Smooth muscle cell (in vitro differentiated cells): Measurements from ENCODE around the gene PKD1L1. TPM values are rescaled to one million over a fixed set of nuclear protein-coding genes. Genes with fewer than 3 reads are reported as not detected.
A peak's percentile ranks its signal among the peaks of the same experiment; 100 is the strongest.

ENCODE experiments used
- DNase-seq: peaks from one replicate; lab custom pipeline; 2025; ENCODE audit not compliant: unreplicated experiment; lab: John Stamatoyannopoulos, UW
- H2AFZ ChIP-seq: fragments of 200-600 bp; sonication (generic); 2 replicates; pipeline ENCODE4 v1.6.0; 2016; ENCODE audit warnings: antibody characterized with exemption, low read depth, mild to moderate bottlenecking
- H3F3A ChIP-seq: fragments of 200-600 bp; sonication (generic); 2 replicates; pipeline ENCODE4 v1.6.0; 2017; ENCODE audit warnings: antibody characterized with exemption, low read depth
- H3K27ac ChIP-seq: fragments of 200-600 bp; sonication (generic); 2 replicates; pipeline ENCODE4 v1.5.1; 2016; ENCODE audit warnings: low read depth, mild to moderate bottlenecking
- H3K27me3 ChIP-seq: fragments of 200-600 bp; sonication (generic); 2 replicates; pipeline ENCODE4 v1.6.1; 2016; ENCODE audit warnings: low read depth, mild to moderate bottlenecking
- H3K36me3 ChIP-seq: fragments of 200-600 bp; sonication (generic); 2 replicates; pipeline ENCODE4 v1.5.1; 2016; ENCODE audit warnings: low read depth
- H3K4me1 ChIP-seq: fragments of 200-600 bp; sonication (generic); 2 replicates; pipeline ENCODE4 v1.5.1; 2016; ENCODE audit warnings: low read depth
- H3K4me2 ChIP-seq: fragments of 200-600 bp; sonication (generic); 2 replicates; pipeline ENCODE4 v1.6.0; 2016; ENCODE audit warnings: mild to moderate bottlenecking
- H3K4me3 ChIP-seq: fragments of 200-600 bp; sonication (generic); 2 replicates; pipeline ENCODE4 v1.5.1; 2016; ENCODE audit warnings: mild to moderate bottlenecking
- H3K79me2 ChIP-seq: fragments of 200-600 bp; sonication (generic); 2 replicates; pipeline ENCODE4 v1.6.0; 2016; ENCODE audit warnings: low read depth, mild to moderate bottlenecking
- H3K9ac ChIP-seq: fragments of 200-600 bp; sonication (generic); 2 replicates; pipeline ENCODE4 v1.6.0; 2016; ENCODE audit warnings: low read depth
- H3K9me3 ChIP-seq: fragments of 200-600 bp; sonication (generic); replicated peaks from 2 replicates; pipeline ENCODE4 v1.5.1; 2016; ENCODE audit warnings: low read depth
- H4K20me1 ChIP-seq: fragments of 200-600 bp; sonication (generic); 2 replicates; pipeline ENCODE4 v1.6.0; 2016; ENCODE audit warnings: low read depth
- CTCF ChIP-seq: fragments of 200-600 bp; sonication (generic); IDR thresholded peaks from 2 replicates; pipeline ENCODE4 v1.5.1; 2017; ENCODE audit warnings: borderline replicate concordance, mild to moderate bottlenecking, antibody characterized with exemption; ENCODE audit not compliant: insufficient read depth, poor library complexity, severe bottlenecking
- WGBS: methylation state at CpG from one replicate; pipeline ENCODE4 v1.1.7; 2016; ENCODE audit warnings: low lambda C conversion rate; 5-methylcytosine and 5-hydroxymethylcytosine counted together
- polyA plus RNA-seq: library from polyadenylated mRNA; unstranded; fragments of >200 nt; fragmentation: Nextera tagmentation; extraction: Ambion mirVana; gene quantifications from 2 replicates; pipeline ENCODE4 v1.2.1, GENCODE V29; 2016
- total RNA-seq: library from RNA; depleted of rRNA; stranded (reverse); fragments of >200 nt; gene quantifications from 2 replicates; pipeline ENCODE4 v1.2.3, GENCODE V29; 2014

PKD1L1 gene
- 0.04 and 0.18 TPM in 2 replicates for total RNA-seq
- polyA plus RNA-seq = 0.06 TPM in 1 of 2 replicates, not detected in the other

- Histone ChIP-seq H3K9ac (no peak within 1 kb of the TSS), H3K36me3 (no peaks in the 10 kb centered on the region), H3K27me3 (no peaks in the 10 kb centered on the region), H4K20me1 (no peaks in the 10 kb centered on the region), H3K4me3 (no peak within 1 kb of the TSS), H3F3A (no peaks in the 10 kb centered on the region), H3K27ac (no peak within 1 kb of the TSS), H3K4me1 (no peaks in the 10 kb centered on the region), H3K9me3 (no peaks in the 10 kb centered on the region), H2AFZ (no peak within 1 kb of the TSS), H3K79me2 (no peaks in the 10 kb centered on the region), H3K4me2 (no peak within 1 kb of the TSS)
- DNase-seq = no peak
- 79% methylated on average over 7 of the region's 7 CpGs for WGBS
- no peak for TF ChIP-seq CTCF
Measured at GRCh38 chr7:47948141-47948790, at the start of gene PKD1L1. Gene PKD1L1, minus strand, starts transcription at chr7:47948466. Its CDS starts 26 bp downstream, at chr7:47948440.

- H4K20me1 ChIP-seq = no peaks in the 10 kb centered on the region
- no peak for DNase-seq
- H3K4me1 ChIP-seq = peaks cover 8% of the 10 kb centered on the region
- 49% methylated on average over 3 of the region's 3 CpGs for WGBS
- H3K9me3 ChIP-seq = no peaks in the 10 kb centered on the region
- H3K79me2 ChIP-seq = no peaks in the 10 kb centered on the region
- no peaks in the 10 kb centered on the region for H3K27me3 ChIP-seq
- H3F3A ChIP-seq = peaks cover 5% of the 10 kb centered on the region
- TF ChIP-seq CTCF = no peak
- peak overlapping the region; percentile 62 for H3K4me3 ChIP-seq
- peak overlapping the region; percentile 89 for H3K4me2 ChIP-seq
- H3K27ac ChIP-seq = peak overlapping the region; percentile 34
- H3K9ac ChIP-seq = no peak overlapping the region
- H3K36me3 ChIP-seq = no peaks in the 10 kb centered on the region
- H2AFZ ChIP-seq = peak overlapping the region; percentile 93
Measured at GRCh38 chr7:47992446-47992845, 44.2 kb upstream of the PKD1L1 start.

- Histone ChIP-seq H3K79me2 (no peaks in the 10 kb centered on the region), H3K27ac (peak overlapping the region; percentile 34), H3K36me3 (no peaks in the 10 kb centered on the region), H4K20me1 (no peaks in the 10 kb centered on the region), H3K9me3 (no peaks in the 10 kb centered on the region), H3K4me3 (peak overlapping the region; percentile 62), H3K4me2 (peak overlapping the region; percentile 89), H3K27me3 (no peaks in the 10 kb centered on the region), H3F3A (peaks cover 5% of the 10 kb centered on the region), H3K9ac (no peak overlapping the region), H3K4me1 (peaks cover 8% of the 10 kb centered on the region), H2AFZ (peak overlapping the region; percentile 93)
- 2% methylated on average over 26 of the region's 26 CpGs for WGBS
- TF ChIP-seq CTCF = peak; percentile 57
- peak; percentile 51 for DNase-seq
Measured at GRCh38 chr7:47991741-47992311, 43.6 kb upstream of the PKD1L1 start.
